ENCODE measurements around the gene WWOX.

DNA sequence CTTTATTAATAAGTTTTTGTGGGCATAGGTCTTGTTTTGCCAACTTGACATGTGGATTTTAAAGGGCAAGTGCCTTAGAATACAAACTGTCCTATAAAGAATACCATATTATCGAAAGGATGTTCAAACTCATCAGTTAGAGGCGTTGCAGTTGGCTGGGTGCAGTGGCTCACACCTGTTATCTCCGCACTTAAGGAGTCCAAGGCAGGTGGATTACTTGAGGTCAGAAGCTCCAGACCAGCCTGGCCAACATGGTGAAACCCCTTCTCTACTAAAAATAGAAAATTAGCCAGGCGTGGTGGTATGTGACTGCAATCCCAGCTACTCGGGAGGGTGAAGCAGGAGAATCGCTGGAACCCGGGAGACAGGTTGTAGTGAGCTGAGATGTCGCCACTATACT lies 472.0 kb downstream of the WWOX start:
- no peak for TF ChIP-seq CTCF (IDR thresholded peaks at IDR 0.05; ENCODE audit: control extremely low read depth in 1 of 3, insufficient read depth in 1 of 3, low read depth in 1 of 3, low read length in 3 of 3)
- TF ChIP-seq EP300 (IDR thresholded peaks at IDR 0.05; ENCODE audit: borderline replicate concordance in 1 of 2, low read depth in 2 of 2, low read length in 2 of 2) = no peak
- no peak for TF ChIP-seq EZH2 (IDR thresholded peaks at IDR 0.05; ENCODE audit: low read depth, low read length, severe bottlenecking)
- no peak for TF ChIP-seq SP1 (IDR thresholded peaks at IDR 0.05; ENCODE audit: low read depth, low read length)
- TF ChIP-seq POLR2AphosphoS5 (IDR thresholded peaks at IDR 0.05; ENCODE audit: low read depth, low read length) = no peak
- no peak for TF ChIP-seq TAF1 (IDR thresholded peaks at IDR 0.05; ENCODE audit: low read depth, low read length)
- no peak for TF ChIP-seq POLR2A (IDR thresholded peaks at IDR 0.05; ENCODE audit: control extremely low read depth in 1 of 2, low read depth in 2 of 2, low read length in 2 of 2)
- no peak for TF ChIP-seq MAFK (IDR thresholded peaks at IDR 0.05; ENCODE audit: low read depth, low read length)
- no peak for TF ChIP-seq CHD1 (IDR thresholded peaks at IDR 0.05; ENCODE audit: low read depth, low read length)
- TF ChIP-seq CREB1 (IDR thresholded peaks at IDR 0.05) = no peak
- no peak for TF ChIP-seq RNF2 (IDR thresholded peaks at IDR 0.05; ENCODE audit: borderline replicate concordance, low read depth, low read length, missing control alignments, poor library complexity, severe bottlenecking)
- TF ChIP-seq TBP (IDR thresholded peaks at IDR 0.05; ENCODE audit: low read depth, low read length) = no peak

Measured in H1 (cell line).